NCI-H446 (cell line): ENCODE data around the gene NFYA.

Experiments
- DNase-seq, 2 experiments: peaks; one replicate each; lab custom pipeline; 2025; lab: John Stamatoyannopoulos, UW

Gene NFYA

GRCh38 chr6:41119508-41119907 lies 46.7 kb downstream of the NFYA start:
- no peak for DNase-seq

- DNase-seq: no peak
Measured at GRCh38 chr6:41120058-41120457, 47.3 kb downstream of the NFYA start.

- no peak for DNase-seq
Measured at GRCh38 chr6:41122373-41122772, 49.6 kb downstream of the NFYA start.

- DNase-seq: no peak
Measured at GRCh38 chr6:41122918-41123317, 50.1 kb downstream of the NFYA start.

GRCh38 chr6:41125282-41125681 lies 52.5 kb downstream of the NFYA start:
- no peak for DNase-seq

- DNase-seq: no peak
Measured at GRCh38 chr6:41132254-41132653, 59.5 kb downstream of the NFYA start.

GRCh38 chr6:41135062-41135832 lies 62.5 kb downstream of the NFYA start:
- DNase-seq: no peak

GRCh38 chr6:41136911-41137310 lies 64.1 kb downstream of the NFYA start:
- DNase-seq: no peak

- DNase-seq: no peak
Measured at GRCh38 chr6:41147917-41148316, 75.1 kb downstream of the NFYA start.
